Measurements from ENCODE around the gene CX3CR1. TPM values are rescaled to one million over a fixed set of nuclear protein-coding genes. Genes with fewer than 3 reads are reported as not detected.

CX3CR1 gene
- total and polyA plus RNA-seq, 2 donors (not counting 1 experiment from before 2014, with no cell fraction given) = 0.16 to 0.27 TPM

DNA sequence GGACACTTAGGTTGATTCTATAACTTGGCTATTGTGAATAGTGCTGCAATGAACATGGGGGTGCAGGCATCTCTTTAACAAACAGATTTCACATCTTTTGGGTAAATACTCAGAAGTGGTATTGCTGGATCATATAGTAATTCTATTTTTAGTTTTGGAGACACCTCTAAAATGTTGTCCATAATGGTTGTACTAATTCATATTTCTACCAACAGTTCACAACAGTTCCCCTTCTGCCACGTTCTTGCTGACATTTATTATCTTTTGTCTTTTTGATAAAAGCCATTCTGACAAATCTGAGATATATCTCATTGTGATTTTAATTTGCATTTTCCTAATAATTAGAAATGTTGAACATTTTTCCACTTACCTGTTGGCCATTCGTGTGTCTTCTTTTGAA is 19.5 kb downstream of the CX3CR1 start:
- peaks cover 0 to 3% (median 0%) of the 10 kb centered on the region in 4 experiments for H3K27me3 ChIP-seq (replicated peaks in 1 of 4; ENCODE audit: control extremely low read depth in 1 of 4, control insufficient read depth in 3 of 4, insufficient read depth in 4 of 4, low read length in 3 of 4)
- intact Hi-C loops (cut with micrococcal nuclease) = no loop called here
- DNase-seq (no peak), ATAC-seq (ENCODE audit: low read depth) (no peak)
- Mint-ChIP-seq H3K9me3 (ENCODE audit: insufficient read depth) (no peaks in the 10 kb centered on the region), H3K27ac (no peak overlapping the region), H3K4me3 (no peak overlapping the region), H3K4me1 (peaks cover 71% of the 10 kb centered on the region), H3K27me3 (peaks cover 4% of the 10 kb centered on the region)
- ChIA-PET CTCF (interaction anchor here (7.0 kb wide), 1 partner anchor 27 kb away, joined by 90 read pairs; no protein-coding TSS in a partner anchor), POLR2A (no interaction called here)
- H3K9ac ChIP-seq (ENCODE audit: low read length) = no peak overlapping the region
- H3K4me2 ChIP-seq (replicated peaks; ENCODE audit: low read depth, low read length, poor library complexity, severe bottlenecking) = peak overlapping the region; percentile 41
- H2AFZ ChIP-seq (ENCODE audit: insufficient read depth, low read depth, low read length, poor library complexity, severe bottlenecking) = no peak overlapping the region
- no peak overlapping the region for H3K27ac ChIP-seq (ENCODE audit: low read length in 2 of 2)
- H3K9me3 ChIP-seq (ENCODE audit: control extremely low read depth in 1 of 3, control insufficient read depth in 2 of 3, insufficient read depth in 1 of 3, low read length in 2 of 3) = no peaks in the 10 kb centered on the region
- WGBS (ENCODE audit: insufficient coverage) = no CpG with 5 or more reads among the region's 2 CpGs
- H3K4me3 ChIP-seq (ENCODE audit: control extremely low read depth in 1 of 5, extremely low read depth in 1 of 5, insufficient read depth in 1 of 5, low read depth in 2 of 5, low read length in 4 of 5) = no peak overlapping the region
- peaks cover 66% of the 10 kb centered on the region in 2 donors for H3K4me1 ChIP-seq (ENCODE audit: control insufficient read depth in 2 of 2, insufficient read depth in 2 of 2, low read length in 2 of 2)
- no peaks in the 10 kb centered on the region for H4K20me1 ChIP-seq (ENCODE audit: control insufficient read depth, insufficient read depth, low read length, poor library complexity, severe bottlenecking)
- no peaks in the 10 kb centered on the region for H3K36me3 ChIP-seq (replicated peaks in 1 of 2; ENCODE audit: control extremely low read depth in 1 of 2, control insufficient read depth in 1 of 2, extremely low read depth in 1 of 2, insufficient read depth in 2 of 2, low read length in 1 of 2)
- TF ChIP-seq, protein P1, sequence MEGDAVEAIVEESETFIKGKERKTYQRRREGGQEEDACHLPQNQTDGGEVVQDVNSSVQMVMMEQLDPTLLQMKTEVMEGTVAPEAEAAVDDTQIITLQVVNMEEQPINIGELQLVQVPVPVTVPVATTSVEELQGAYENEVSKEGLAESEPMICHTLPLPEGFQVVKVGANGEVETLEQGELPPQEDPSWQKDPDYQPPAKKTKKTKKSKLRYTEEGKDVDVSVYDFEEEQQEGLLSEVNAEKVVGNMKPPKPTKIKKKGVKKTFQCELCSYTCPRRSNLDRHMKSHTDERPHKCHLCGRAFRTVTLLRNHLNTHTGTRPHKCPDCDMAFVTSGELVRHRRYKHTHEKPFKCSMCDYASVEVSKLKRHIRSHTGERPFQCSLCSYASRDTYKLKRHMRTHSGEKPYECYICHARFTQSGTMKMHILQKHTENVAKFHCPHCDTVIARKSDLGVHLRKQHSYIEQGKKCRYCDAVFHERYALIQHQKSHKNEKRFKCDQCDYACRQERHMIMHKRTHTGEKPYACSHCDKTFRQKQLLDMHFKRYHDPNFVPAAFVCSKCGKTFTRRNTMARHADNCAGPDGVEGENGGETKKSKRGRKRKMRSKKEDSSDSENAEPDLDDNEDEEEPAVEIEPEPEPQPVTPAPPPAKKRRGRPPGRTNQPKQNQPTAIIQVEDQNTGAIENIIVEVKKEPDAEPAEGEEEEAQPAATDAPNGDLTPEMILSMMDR (IDR thresholded peaks at IDR 0.05) = no peak
- no peak for TF ChIP-seq EZH2 (IDR thresholded peaks at IDR 0.05; ENCODE audit: borderline replicate concordance, insufficient read depth, low read depth, low read length, poor library complexity, severe bottlenecking)
- H3K79me2 ChIP-seq (ENCODE audit: control insufficient read depth, insufficient read depth, low read length) = no peaks in the 10 kb centered on the region

DNA sequence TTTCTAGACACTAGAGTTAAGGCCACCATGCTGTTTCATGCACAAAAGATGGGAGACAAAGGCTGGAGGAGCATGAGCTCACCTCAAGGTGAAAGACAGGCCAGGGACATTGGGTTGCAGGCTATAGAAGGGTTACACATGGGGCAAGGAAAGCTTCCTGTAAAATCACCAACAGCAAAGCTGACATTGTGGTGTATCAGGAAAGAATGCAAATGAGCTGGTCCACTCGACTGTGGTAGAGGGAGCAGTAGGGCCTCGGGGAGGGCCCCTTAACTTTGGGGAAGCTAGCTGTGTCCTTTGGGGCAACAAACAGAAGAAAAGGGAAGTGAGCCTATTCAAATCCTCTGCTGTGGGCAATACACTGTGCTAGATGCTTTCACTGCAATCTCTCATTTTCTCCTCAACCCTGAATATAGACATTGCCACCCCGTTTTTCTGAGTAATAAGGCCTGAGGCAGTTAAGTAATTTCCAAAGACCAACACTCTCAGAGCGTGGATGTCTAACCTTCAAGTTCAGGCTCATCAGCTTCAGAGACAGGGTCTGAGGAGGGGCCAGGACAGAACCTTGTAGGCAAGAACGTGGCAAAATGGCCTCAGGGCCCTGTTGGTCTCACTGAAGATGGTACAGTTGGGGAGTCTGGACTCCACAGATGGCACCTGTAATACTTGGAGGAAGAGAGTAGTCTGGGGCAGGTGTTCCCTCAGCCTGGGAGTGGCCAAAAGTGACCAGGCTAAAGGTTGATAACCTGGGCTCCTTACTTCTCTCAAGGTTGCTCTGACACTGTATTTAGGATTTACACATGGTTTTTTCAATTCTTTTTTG is 24.1 kb downstream of the CX3CR1 start:
- Mint-ChIP-seq H3K27me3 (peaks cover 4% of the 10 kb centered on the region), H3K4me1 (peaks cover 82% of the 10 kb centered on the region), H3K4me3 (peak overlapping the region; percentile 81), H3K27ac (peak overlapping the region; percentile 97), H3K9me3 (ENCODE audit: insufficient read depth) (no peaks in the 10 kb centered on the region)
- ChIA-PET CTCF (interaction anchor here (0.7 to 7.0 kb wide), 11 partner anchors 8 to 66 kb away, joined by 3 to 90 read pairs (median 4); partner anchors contain the start of gene XIRP1), POLR2A (interaction anchor here (0.6 to 1.6 kb wide), 3 partner anchors 33 to 147 kb away, joined by 3 to 7 read pairs (median 5); no protein-coding TSS in a partner anchor)
- Histone ChIP-seq H3K36me3 (replicated peaks in 1 of 2; ENCODE audit: control extremely low read depth in 1 of 2, control insufficient read depth in 1 of 2, extremely low read depth in 1 of 2, insufficient read depth in 2 of 2, low read length in 1 of 2) (no peaks in the 10 kb centered on the region), H3K4me3 (ENCODE audit: control extremely low read depth in 1 of 5, extremely low read depth in 1 of 5, insufficient read depth in 1 of 5, low read depth in 2 of 5, low read length in 4 of 5) (peak overlapping the region in 2 of 5 experiments; percentile 21 to 35), H2AFZ (ENCODE audit: insufficient read depth, low read depth, low read length, poor library complexity, severe bottlenecking) (peak overlapping the region; percentile 40), H4K20me1 (ENCODE audit: control insufficient read depth, insufficient read depth, low read length, poor library complexity, severe bottlenecking) (no peaks in the 10 kb centered on the region), H3K27ac (ENCODE audit: low read length in 2 of 2) (peak overlapping the region; percentile 77 to 79), H3K79me2 (ENCODE audit: control insufficient read depth, insufficient read depth, low read length) (no peaks in the 10 kb centered on the region), H3K4me2 (replicated peaks; ENCODE audit: low read depth, low read length, poor library complexity, severe bottlenecking) (peak overlapping the region; percentile 70), H3K9ac (ENCODE audit: low read length) (peak overlapping the region; percentile 39), H3K9me3 (ENCODE audit: control extremely low read depth in 1 of 3, control insufficient read depth in 2 of 3, insufficient read depth in 1 of 3, low read length in 2 of 3) (no peaks in the 10 kb centered on the region), H3K4me1 (ENCODE audit: control insufficient read depth in 2 of 2, insufficient read depth in 2 of 2, low read length in 2 of 2) (peaks cover 79 to 82% of the 10 kb centered on the region in 2 donors), H3K27me3 (replicated peaks in 1 of 4; ENCODE audit: control extremely low read depth in 1 of 4, control insufficient read depth in 3 of 4, insufficient read depth in 4 of 4, low read length in 3 of 4) (peaks cover 0 to 3% (median 0%) of the 10 kb centered on the region in 4 experiments)
- ATAC-seq (ENCODE audit: low read depth) (peak; percentile 97), DNase-seq (peak; percentile 90)
- TF ChIP-seq EZH2 (IDR thresholded peaks at IDR 0.05; ENCODE audit: borderline replicate concordance, insufficient read depth, low read depth, low read length, poor library complexity, severe bottlenecking) = no peak
- TF ChIP-seq, protein P1 (IDR thresholded peaks at IDR 0.05) = no peak
- WGBS (ENCODE audit: insufficient coverage) = 0% methylated on average over 3 of the region's 5 CpGs
- intact Hi-C loops (cut with micrococcal nuclease) = loop anchor here (1.0 to 2.0 kb wide), 5 partner anchors 33 to 151 kb away; partner anchors contain the start of gene RPSA

Measured in B cell (primary cell).